NCI-H774 (cell line): ENCODE measurements around the gene AMPD1.
A peak's percentile ranks its signal among the peaks of the same experiment; 100 is the strongest.

Source experiments
- DNase-seq: peaks from one replicate; lab custom pipeline; 2025; lab: John Stamatoyannopoulos, UW

The AMPD1 gene

DNA sequence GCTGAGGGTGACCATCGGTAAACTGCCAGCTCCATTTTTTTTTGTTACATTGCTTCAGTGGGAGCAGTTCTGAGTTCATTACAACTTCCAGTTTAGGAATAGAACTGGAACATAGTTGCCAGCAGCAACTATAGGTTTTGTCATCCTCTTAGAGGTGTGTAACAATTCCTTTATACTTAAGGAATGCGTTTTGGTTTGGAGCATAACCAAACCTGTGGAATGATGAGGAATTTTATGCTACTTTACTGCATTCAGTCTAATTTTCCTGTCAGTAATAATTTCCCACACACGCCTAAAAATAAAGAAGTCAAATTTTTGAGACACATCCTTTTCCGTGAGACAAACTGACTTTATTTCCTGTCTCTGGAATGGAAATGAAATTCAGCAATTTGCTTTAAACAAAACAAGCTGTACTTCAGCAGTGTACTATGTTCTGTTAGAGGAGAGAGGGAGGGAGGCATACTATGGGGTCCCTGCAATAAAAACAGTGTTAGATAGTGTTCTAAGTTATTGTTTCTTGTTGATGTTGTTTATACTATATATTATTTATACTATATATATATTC is 4.8 kb upstream of the AMPD1 start:
- DNase-seq, result no peak

DNA sequence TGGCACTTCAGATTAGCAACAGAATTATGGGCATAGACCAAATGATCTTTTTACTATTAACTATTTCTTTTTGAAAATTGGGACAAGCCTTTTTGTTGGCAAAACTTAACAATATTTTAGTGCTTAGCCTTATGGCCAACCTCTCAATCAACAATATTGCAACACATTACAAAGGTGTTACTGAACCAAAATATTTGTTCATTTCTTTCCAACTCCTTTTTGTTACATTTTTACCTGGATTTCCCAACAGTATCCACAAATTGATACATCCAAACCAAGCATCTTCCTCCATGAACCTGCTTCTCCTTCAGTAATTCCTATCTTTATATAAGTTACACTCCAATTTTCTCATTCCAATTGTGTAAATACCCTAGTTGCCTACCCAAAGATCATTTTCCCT is 1.5 kb upstream of the AMPD1 start:
- no peak for DNase-seq

DNA sequence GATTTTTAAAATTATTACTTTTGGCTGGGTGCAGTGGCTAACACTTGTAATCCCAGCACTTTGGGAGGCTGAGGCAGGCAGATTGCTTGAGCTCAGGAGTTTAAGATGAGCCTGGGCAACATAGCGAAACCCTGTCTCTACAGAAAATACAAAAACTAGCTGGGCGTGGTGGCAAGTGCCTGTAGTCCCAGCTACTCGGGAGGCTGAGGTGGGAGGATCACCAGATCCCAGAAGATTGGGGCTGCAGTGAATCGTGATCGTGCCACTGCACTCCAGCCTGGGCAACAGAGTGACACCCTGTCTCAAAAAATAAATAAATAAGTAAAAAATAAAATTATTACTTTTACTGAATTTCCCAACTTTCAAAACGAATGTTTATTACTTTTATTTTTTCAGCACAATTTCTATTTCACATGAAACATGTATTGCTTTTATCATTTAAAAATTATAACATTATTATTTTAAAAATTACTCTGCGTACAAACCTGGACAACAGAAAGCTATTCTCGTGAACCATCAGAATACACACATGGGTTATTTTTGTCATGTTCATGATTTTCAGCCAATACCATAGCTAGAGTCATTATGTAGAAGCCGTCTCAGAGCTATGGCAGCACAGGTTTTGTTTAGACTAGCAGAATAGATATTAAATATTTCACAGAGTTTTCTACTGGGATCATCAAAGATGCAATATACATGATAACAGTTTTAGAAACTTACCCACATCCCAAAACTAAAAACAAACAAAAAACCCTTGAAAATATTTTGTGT is 621 bp downstream of the AMPD1 start:
- no peak for DNase-seq

DNA sequence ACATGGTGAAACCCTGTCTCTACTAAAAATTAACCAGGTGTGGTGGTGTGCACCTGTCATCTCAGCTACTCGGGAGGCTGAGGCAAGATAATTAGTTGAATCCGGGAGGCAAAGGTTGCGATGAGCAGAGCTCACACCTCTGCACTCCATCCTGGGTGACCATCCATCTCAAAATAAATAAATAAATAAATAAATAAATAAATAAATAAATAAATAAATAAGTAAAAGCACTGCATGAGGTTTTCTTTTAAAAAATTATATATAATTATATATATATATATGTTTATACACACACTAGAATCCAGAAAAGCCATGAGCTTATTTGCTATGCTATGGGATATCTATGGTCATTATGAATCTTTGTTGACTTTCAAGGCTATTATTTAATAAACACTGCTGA is 2.4 kb downstream of the AMPD1 start:
- DNase-seq, result no peak

DNA sequence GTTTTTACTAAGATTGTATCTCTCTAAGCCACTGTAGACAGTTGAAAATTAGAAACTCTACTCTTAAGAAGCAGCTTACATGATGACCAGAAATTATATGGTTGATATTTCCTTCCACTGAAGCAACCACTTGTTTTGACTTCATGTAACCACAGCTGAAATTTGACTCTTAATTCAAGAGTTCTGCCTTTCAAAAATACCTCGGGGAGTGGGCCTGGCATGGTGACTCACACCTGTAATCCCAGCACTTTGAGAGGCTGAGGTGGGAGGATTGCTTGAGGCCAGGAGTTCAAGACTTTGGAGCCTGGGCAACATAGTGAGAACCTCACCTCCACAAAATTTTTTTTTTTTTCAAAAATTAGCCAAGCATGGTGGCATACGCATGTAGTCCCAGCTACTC is 4.3 kb downstream of the AMPD1 start:
- DNase-seq, result no peak

DNA sequence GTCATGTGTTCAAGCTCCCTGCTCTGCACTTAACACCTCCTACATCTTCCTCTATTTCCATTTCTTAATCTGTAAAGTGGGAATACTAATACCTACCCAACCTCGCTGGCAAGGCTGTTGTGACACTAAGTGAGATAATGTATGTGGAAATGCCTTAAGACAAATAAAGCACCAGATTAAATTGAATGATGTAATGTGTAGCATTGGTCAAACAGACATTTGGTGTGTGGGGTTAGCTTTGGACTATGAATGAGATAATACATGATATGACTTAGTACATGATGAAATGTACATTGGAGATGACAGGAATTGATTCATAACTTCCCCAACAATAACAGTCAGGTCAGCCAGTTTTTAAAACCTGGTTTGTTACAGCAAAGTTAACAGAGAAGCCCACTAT is 5.2 kb downstream of the AMPD1 start:
- DNase-seq, result no peak

DNA sequence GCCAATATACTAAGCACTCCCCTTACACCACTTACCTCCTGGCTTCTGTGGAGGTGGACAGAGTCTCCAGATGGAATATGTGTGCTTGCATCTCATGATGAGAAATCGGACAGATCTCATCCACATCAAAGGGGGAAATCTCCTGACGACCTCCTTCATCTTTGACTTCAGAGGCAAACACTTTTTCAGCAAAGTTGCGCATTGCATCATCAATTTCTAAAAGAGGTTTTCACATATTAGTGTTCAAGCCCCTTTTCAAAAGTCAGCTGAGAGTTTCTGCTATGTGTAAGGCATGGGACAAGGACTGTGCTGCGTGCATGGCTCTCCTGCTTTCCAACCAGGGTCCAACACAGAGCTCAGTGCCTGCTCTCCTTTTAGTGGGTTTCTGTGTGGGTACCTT is 6.8 kb downstream of the AMPD1 start:
- no peak for DNase-seq

DNA sequence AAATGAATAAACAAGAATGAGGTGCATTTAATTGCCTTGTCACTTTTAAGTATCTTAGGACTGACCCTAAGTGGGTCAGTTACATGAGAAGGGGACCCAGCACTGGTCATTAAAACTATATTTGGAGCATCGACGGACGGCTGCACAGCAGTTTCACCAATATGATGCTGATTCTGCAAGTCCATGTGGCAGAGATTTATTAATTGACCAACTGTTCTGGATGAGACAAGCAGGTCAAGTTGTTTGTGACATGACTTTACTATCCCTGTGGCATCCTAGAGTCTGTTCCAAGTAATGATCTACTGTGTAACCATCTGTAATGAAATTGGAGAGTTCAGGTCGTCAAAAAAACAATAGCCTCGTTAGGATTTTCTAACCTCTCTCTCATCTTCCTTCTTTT is 9.5 kb downstream of the AMPD1 start:
- no peak for DNase-seq

DNA sequence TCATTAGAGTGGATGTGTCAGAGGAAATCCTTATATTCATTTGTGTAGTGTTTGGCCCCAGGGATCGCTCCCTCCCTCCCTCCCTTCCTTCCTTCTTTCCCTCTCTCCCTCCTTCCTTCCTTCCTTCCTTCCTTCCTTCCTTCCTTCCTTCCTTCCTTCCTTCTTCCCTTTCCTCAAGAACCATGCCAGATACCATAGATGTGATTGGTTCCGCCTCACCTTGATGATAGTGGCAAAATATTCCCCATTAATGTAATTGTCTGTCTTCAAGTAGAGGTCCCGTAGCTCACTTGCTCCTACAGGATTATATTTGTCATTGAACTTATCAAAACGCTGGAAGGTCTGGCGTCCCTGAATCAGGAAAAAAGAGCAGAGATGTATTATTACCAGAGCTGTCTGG is 17.7 kb downstream of the AMPD1 start:
- no peak for DNase-seq

DNA sequence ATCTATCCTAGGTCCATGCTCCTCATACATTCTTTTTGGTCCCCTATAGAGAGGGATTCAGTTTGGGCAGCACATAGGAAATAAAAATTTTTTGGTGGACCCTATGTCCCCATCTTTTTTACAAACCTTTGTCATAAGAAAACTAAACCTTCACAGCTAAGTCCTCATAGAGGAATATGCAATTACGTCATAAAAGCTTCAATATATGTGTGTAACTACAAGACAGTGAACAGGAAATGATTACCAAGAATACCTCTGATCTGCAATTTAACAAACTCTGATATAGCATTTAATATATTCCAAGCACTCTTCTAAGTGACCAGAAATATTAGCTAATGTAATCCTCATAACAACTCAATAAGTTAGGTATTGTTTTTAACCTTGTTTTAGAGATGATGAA is 19.2 kb downstream of the AMPD1 start:
- no peak for DNase-seq

DNA sequence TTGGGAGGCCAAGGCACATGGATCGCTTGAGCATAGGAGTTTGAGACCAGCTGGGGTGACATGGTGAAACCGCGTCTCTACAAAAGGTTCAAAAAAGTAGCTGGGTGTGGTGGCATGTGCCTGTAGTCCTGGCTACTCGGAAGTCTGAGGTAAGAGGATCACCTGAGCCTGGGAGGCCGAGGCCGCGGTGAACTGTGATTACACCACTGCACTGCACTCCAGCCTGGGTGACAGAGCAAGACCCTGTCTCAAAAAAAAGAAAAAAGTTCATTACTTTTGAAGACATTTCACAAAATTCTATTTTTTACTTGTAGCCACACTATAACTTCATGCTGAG is 23.4 kb downstream of the AMPD1 start:
- DNase-seq, result no peak

DNA sequence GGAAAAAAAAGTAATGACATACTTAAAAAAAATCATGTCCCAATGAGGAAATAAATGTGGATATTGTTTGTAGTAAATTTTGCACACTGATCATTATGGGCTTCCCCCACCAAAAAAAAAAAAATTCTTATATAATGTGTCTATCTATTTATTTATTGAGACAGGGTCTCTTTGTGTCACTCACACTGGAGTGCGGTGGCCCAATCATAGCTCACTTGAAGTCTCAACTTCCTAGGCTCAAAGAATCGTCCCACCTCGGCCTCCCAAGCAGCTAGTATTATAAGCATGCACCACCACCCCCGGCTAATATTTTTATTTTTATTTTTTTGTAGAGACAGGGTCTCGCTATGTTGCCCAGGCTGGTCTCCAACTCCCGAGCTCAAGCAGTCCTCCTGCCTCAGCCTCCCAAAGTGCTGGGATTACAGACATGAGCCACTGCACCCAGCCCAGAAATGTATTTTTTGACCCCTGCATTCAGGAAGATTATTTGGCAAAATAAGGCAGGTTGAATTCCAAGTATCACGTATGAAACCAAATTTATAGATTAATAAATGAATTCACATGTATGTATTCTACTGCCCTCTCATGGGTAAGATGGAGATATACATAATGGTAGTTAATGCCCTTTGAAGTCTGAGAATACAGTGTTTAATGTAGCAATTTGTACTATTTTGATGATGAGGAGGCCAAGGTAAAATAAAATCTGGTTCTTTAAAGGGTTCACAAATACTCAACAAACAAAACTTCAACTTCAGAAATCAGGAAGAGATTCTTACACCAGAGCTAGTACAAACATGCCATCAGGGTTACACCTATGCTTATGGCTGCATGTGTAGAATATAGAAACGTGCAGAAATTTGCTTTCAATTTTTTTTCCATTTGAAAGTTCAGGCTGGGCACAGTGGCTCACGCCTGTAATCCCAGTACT is 24.1 kb downstream of the AMPD1 start:
- DNase-seq, result no peak

DNA sequence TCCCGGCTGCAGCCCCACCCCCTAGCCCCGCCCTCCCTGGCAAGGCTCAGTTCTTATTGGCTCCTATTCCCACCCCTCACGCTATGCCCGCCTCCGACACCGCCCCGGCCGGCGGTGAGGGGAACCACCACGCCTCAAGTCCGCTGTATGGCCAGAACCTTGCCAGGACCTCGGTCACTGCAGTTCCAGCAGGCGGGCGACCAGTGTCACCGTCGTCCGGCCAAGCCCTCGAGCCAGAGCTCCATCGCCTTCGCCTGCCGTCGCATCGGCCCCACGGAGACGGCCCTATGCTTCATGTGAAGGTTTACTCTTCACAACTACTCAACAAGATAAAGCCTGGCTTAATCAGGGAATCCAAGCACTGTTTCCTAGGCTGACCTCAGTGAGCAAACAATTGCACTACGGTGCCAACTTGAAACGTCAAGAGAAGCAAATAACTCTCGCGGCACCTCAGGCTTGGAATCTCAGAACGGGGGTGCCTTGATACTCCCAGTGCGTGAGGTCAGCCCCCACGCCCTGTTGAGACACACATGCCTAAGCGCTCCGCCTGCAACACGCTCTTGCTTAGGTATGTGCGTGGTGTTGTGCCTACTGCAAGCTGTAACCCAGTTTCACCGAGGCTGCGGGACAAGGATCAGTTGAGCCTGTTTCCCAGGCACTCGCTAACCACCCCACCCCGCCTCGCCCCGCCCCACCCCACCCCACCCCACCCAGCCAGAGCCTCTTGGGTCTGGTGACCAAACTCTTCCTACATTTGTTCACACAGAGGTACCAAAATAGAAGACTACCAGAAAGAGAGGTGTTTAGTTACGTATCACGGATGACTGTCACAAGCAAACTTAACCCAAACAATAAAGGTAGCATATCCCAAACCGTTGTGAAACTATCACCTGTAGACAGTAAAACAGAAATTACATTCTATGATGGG is 25.0 kb downstream of the AMPD1 start:
- DNase-seq, result peak; percentile 79

DNA sequence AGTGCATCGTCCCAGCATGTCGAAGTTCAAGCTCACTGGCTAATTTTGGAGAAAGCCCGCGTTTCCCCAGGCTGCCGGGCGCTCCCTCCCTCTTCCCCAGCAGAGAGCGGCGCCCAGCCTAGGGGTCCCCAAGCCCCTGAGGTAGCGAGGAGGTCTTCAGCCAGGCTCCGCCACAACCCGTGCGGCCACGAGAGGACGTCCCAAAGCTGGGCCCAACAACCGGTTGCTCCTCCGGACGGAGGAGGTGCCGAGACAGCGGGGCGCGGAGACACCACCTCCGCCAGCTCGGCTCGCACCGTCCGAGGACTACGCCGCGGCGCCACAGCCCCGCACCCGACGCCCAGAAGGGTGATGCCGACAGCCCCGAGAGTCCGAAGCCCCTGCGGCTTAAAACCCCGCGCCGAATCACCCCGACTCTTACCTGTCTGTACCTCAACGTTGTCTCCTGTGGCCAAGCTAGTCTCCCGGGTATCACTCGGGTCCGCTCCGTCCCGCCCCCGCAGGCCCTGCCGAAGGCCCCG is 25.7 kb downstream of the AMPD1 start, which contains the start of gene DENND2C:
Gene DENND2C (minus strand): TSS at position 488 of the 521 bp plus-strand sequence. CDS start 44,065 bp downstream, outside the sequence.
- no peak for DNase-seq

DNA sequence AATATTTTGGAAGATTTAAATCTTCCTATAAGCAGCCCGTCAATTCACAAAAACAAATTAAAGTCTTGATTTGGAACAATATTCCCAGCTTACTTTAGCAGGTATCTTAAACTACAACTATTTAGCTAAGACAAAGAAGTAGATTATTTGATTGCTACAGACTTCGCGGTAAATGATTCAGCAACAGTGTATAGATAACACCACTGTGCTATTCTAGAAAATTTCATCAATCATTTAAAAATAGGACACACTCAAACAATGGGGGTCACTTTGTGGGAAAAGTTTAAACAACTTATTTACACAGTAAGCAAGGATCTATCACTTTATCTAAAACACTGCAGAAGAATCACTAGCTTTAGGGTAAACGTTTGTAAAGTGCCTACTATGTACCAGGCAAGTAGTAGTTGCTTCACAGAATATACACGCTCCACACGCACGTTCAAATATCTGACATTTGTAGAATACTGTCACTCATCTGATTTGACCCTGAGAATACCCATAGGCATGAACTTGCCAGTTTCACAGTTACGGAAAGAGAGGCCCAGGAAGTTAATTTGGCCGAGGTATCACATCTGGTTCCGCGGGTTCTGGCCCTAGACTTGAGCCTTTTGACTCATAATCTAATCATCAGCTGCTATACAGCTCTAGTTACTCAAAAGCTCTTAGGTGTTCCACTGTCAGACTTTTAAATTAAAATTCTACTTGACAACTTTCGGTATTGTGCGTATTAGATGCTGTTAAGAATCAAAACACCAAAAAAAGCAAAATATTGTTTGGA is 26.4 kb downstream of the AMPD1 start:
- DNase-seq, result no peak

DNA sequence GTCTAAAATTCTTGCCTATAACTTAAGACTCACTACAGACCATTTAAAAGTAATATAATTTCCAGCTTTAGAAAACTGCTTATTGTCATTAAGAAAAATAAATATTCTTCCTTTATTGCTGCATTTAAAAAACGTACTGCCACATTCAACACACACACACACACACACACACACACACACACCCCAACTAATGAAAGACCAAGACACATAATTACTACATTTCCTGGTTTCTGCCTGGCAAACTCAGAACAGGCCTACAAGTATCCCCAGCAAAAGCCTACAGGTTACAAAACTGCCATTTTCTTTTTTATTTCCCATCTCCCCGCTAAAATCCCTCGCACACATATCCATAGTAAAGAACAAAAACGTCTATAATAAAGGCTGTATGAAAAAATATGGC is 27.0 kb downstream of the AMPD1 start:
- no peak for DNase-seq

DNA sequence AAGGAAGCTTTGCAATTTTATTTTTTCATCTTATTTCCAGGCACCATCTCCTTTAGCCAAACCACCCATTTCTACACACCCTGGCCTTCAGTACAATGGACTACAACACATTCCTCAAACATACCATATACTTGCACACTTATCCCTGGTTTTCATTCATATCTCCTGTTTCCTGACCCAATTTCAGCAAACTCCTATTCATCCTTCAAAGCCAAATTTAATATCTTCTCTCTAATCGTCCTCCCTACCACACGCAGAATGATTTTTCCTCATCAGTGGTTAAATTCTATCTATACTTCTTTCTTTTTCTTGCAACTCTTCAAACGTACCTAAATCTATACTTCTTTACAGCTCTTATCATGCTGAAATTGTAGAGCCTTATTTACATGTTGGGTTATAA is 28.4 kb downstream of the AMPD1 start:
- DNase-seq, result no peak

DNA sequence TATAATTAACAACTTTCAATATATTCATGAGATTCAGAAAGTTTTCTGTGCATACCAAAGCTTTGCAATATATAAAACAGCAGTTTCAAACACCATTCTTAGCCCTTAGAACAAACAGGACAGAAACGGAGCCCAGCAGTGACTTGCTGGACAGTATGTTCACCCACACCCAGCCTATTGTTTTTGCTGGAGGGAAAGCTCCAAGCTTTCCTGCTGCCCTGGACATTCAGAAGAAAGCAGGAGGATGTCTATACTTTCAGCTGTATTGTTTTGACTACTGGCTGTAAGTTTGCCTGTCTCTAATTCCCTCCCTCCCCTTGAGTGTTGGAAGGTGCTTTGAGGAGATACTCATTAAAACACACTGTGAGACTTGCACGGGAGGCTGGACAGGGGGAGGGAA is 35.1 kb downstream of the AMPD1 start:
- DNase-seq, result no peak

DNA sequence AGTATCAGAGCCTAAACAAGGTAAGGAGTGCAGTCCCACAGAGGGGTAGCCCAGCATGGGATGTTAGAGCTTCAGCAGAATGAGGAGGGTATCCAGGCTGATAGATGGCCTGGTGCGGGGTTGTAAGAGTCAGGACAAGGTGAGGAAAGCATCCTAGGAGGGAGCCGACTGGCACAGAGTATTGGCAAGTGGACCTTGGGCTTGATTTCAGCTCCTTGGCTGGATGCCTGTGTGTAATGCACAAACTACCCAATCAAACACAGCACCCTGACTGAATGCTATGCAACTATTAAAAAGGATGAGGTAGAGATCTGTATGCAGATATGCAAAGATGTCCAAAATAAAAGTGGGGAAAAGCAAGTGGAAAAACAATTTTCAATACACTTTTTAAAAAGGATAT is 43.5 kb downstream of the AMPD1 start:
- DNase-seq, result no peak

DNA sequence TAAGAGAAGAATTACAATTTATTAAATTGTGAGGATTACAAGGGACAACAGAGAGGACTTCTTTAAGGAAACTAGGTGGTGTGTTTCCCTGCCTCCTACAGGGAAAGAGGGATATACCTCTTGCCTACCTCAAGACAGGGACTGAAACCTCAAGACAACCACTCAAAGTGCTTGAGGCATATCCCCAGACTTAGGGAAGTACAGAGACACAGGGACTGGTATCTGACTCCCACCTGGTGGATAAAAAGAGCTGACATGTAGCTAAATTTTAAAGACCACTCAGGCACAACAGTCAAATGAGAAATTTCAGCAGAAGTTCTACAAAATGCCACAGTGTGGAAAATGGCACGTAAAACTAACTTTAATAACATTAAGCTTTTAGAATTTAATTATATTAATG is 46.8 kb downstream of the AMPD1 start:
- DNase-seq, result no peak

DNA sequence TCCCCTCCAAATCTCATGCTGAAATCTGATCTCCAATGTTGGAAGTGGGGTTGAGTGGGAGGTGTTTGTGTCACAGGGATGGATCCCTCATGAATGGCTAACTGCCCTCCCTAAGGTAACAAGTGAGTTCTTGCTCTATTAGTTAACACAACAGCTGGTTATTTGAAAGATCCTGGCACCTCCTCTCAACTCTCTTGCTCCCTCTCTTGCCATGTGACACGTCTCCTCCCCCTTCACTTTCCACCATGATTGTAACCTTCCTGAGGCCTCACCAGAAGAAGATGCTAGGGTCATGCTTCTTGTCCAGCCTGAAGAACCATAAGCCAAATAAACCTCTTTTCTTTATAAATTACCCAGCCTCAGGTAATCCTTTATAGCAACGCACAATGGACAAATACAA is 54.0 kb downstream of the AMPD1 start:
- no peak for DNase-seq
